ENCODE measurements around the gene METTL3.

The METTL3 gene

GRCh38 chr14:21476523-21476924, 34.6 kb downstream of the METTL3 start:
- DNase-seq, result peak; percentile 67 to 84 (median 79)

GRCh38 chr14:21475767-21476522, 35.2 kb downstream of the METTL3 start:
- DNase-seq, result no peak

DNA sequence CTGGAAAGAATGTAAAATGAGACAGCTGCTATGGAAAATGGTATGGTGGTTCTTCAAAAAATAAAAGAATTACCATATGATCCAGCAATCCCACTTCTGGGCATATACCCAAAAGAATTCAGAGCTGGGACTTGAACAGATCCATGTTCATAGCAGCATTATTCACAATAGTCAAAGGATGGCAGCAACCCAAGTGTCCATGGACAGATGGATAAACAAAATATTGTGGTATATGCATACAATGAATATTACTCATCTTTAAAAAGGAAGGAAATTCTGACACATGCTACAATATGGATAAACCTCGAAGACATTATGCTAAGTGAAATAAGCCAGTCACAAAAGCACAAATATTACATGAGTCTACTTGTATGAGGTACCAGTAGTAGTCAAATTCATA, 43.5 kb downstream of the METTL3 start:
- DNase-seq, result no peak

DNA sequence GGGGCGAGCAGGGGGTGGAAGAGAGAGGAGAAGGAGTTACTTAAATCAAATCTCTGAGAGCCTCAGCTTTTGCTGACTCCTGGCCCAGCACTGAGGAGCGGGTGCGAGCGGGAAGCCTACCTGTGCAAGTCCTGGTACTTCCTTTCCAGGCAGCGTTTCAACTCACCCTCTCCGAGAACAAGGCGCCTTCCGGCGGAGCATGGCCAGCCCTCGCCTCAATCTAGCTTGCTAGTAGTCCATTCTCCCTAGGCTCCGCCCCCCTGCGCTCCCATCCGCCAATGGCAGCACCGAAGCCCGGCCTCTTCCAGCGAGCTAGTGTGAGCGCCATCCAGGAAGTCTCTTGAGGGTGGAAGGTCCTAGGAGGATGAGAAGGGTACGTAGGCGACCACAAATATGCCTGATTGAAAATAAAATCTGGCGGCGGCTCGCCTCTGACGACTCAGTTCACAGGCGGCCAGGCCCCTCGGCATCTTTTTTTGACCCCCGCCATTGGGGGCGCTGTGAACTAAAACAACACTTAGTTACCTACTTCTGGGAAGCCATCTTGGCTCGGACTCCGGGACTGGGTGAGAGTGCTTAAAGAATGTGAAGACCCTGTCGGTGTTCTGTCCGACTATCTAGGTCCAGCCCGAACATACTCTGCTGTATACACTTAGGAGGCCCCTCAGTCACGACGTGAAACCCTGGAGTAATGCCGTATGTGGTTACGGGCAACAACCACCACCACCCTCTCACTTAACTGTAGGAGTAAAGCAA, 55.0 kb downstream of the METTL3 start, which contains the start of gene CHD8:
CHD8 (minus strand) TSS at position 212 of the 756 bp plus-strand sequence. CDS start 24,480 bp downstream, outside the sequence.
- DNase-seq, result peak; percentile 93 to 100 (median 98)

DNA sequence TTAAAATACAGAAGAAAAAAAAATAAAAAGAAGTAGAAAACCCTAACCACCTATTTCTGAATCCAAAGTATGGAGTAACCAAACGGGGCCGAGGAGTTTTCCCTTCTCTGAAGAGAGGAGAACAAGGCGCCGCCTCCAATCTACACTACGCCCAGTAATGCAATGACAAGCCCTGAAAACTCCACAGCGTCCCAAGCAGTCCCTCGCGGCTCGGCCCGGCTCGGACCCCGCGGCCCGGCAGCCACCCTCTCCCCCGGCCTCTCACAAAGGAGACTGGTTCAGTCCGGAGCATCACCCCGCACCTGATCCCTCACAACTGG, 55.6 kb downstream of the METTL3 start:
- DNase-seq, result no peak

DNA sequence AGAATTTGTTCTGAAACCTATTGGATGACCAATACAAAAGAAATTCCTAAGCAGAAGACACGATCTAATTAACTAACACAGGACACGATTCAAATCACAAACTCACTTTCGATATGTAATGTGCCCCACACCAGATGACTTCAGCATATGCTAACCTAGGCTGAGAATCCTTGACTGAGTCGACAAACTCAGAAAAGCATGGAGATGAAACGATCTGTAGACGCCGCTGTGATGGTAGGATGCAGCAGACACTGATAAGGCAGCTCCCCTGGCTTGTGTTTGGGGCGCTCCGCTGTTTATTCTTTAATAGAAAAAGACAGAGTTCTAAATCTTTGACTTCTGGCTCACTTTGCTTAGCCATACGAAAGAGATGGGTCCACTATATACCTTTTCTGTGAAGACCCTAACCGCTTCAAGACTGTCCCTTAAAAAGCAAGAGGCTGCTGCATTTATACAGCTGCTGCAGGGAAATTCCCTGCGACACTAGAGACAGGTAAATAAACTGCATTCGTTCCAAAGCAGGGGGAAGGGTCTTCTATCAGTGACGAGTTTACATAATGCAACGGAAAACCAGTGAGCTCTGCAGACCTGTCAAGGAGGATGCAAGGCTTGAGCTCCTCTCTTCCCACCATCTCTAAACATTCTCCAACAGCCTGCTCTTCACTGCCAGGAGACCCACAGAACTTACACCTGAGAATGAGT, 56.1 kb downstream of the METTL3 start:
- DNase-seq, result no peak

DNA sequence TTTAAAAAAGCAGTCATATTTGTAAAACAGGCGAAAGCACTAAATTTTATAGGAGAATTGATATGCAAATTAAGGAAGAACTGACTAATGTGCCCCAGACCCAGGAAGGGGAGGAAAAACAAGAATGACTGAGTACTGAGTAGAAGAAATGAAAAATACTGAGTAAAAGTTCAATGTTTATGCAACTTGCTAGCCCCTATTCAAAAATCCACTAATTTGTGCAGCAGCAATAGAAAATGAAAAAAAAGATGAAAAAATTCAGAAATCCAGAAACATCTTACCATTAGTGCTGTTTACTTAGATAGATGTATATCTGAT, 61.3 kb downstream of the METTL3 start:
- no peak for DNase-seq

All from activated naive CD4-positive, alpha-beta T cell (primary cell).